Lower leg skin (tissue), 4 donors: ENCODE data around the gene GRXCR2. TPM values are rescaled to one million over a fixed set of nuclear protein-coding genes. Genes with fewer than 3 reads are reported as not detected.

ENCODE experiments used
- DNase-seq, 2 donors: peaks; one replicate each; pipeline ENCODE4 v3.0.0-alpha.2; 2019; ENCODE audit warnings: low spot score in 2 of 2
- H3K4me3 ChIP-seq: fragments of 200-600 bp; sonication (generic); 2 replicates; pipeline ENCODE4 v1.5.1; 2017; ENCODE audit warnings: mild to moderate bottlenecking, low read depth; ENCODE audit not compliant: poor library complexity, severe bottlenecking
- POLR2A ChIP-seq, 2 donors: fragments of 450-650 bp; IDR thresholded peaks; one replicate each; pipeline ENCODE4 v1.6.1; 2016 to 2017; ENCODE audit warnings: antibody characterized with exemption in 2 of 2, mild to moderate bottlenecking in 1 of 2, moderate library complexity in 1 of 2
- WGBS, 2 donors: methylation state at CpG; one replicate each; pipeline ENCODE4 v1.1.5; 2018; 5-methylcytosine and 5-hydroxymethylcytosine counted together
- intact Hi-C: fragments of 100-400 bp; cut with DNase I; formaldehyde crosslinking; loops from one replicate; pipeline ENCODE4 v1.15.0; 2023; ENCODE audit warnings: low total_unique reads
- total RNA-seq, 4 donors: library from RNA; depleted of rRNA; stranded (reverse); fragments of >200 nt; gene quantifications; one replicate each; pipeline ENCODE4 v1.1.0, GENCODE V29; 2016
- TF ChIP-seq, protein P1 (sequence below), 3 donors: fragments of 450-650 bp; IDR thresholded peaks; one replicate each; pipeline ENCODE4 v1.5.1; 2016; ENCODE audit warnings: antibody characterized with exemption in 3 of 3, mild to moderate bottlenecking in 3 of 3, moderate library complexity in 2 of 3

GRXCR2 gene
- total RNA-seq, 4 donors from 2014 or later, result 0.46 to 0.69 (median 0.65) TPM; not detected in 1

DNA sequence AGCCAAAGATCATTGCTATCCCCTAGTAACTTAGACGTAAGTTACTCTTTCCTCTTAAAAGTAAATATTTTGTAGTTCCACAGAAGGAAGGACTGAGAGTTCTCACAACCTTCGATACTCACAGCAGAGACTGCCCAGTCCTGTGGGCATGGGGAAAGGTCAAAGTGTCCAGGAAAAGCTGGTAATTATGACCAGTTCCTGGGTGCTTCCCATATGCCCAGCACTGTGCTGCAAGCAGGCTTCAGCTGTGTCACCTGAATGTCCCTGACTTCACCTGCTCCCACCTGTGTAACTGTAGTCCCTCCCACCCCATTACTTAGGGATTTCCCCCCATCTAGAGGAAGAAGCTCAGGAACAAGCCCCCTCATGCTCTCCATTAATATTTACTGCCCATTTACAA, 45.6 kb upstream of the GRXCR2 start:
- H3K4me3 ChIP-seq, result no peak overlapping the region
- intact Hi-C loops, result no loop called here
- WGBS, 2 donors, result 85 to 89% methylated on average over 2 of the region's 2 CpGs
- no peak for DNase-seq
- TF ChIP-seq, protein P1, sequence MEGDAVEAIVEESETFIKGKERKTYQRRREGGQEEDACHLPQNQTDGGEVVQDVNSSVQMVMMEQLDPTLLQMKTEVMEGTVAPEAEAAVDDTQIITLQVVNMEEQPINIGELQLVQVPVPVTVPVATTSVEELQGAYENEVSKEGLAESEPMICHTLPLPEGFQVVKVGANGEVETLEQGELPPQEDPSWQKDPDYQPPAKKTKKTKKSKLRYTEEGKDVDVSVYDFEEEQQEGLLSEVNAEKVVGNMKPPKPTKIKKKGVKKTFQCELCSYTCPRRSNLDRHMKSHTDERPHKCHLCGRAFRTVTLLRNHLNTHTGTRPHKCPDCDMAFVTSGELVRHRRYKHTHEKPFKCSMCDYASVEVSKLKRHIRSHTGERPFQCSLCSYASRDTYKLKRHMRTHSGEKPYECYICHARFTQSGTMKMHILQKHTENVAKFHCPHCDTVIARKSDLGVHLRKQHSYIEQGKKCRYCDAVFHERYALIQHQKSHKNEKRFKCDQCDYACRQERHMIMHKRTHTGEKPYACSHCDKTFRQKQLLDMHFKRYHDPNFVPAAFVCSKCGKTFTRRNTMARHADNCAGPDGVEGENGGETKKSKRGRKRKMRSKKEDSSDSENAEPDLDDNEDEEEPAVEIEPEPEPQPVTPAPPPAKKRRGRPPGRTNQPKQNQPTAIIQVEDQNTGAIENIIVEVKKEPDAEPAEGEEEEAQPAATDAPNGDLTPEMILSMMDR (IDR thresholded peaks at IDR 0.05), result no peak
- TF ChIP-seq POLR2A (IDR thresholded peaks at IDR 0.05), result no peak

DNA sequence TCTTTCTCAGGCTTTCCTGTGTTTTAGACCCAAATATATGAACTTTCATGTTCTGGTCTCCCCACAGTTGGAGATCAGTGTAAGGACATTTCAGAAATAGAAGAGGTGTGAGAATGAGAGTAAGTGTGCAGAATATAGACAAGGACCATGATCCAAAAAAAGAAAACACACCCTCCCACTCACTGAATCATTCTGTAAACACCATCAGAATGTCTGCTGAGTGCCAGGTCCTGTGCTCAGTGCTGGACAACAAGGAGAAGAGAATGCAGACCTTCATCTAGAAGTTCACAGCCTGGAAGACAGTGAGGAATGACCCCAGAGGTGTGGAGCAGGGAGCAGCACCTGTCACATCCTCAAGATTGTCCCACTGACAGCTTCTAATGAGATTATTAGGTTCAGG, 44.5 kb upstream of the GRXCR2 start:
- intact Hi-C loops, result no loop called here
- no peak overlapping the region for H3K4me3 ChIP-seq
- no peak for DNase-seq
- TF ChIP-seq POLR2A (IDR thresholded peaks at IDR 0.05), result no peak
- TF ChIP-seq, protein P1 (IDR thresholded peaks at IDR 0.05), result no peak

DNA sequence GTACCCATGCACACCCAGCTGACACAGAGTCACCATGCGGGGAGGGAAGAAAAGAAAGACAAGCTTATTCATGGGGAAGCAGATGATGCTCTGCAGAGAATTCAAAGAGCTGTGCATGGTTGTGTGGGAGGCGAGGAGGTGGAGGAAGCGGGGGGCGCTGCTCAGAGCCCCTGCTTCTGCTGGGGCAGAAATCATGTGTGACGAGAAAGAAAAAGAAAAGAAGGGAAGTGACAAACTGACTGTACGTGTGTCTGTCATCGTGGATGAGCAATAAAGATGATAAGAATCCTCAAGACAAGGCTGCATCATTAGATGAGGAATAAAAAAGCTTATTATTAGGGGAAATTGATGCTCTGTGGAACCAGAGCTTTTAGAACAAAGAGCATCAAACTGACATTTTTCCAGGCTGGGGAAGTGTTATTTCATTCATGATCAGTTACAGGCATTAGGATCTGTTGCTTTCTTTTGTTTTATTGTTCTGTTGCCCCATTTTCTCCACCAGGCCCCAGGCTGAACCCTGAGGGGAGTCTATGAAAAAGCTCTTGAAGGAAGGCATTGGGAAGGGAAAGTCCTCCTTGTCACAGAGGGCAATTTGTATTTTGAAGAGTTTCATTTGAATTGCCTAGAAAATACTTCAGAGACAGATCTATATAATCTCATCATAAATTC, 43.3 kb upstream of the GRXCR2 start:
- 81 to 88% methylated on average over 7 of the region's 7 CpGs for WGBS, 2 donors
- TF ChIP-seq, protein P1 (IDR thresholded peaks at IDR 0.05), result no peak
- no peak for TF ChIP-seq POLR2A (IDR thresholded peaks at IDR 0.05)
- intact Hi-C loops, result no loop called here
- DNase-seq, result no peak
- no peak overlapping the region for H3K4me3 ChIP-seq

DNA sequence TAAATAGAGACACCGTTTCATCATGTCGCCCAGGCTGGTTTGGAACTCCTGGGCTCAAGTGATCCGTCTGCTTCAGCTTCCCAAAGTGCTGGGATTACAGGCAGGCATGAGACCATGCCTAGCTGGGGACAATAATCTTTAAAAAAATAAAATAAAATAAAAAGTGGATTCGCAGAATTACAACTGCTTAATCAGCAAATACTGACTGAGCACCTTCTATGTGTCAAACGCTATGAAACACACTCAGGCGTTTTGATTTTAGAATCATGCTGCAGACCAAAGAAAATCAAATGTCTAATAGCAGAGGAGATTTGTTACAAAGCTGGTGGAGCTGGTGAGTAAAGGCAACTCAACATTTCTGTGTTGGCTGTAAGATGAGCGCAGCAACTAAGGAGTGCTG, 40.9 kb upstream of the GRXCR2 start:
- no peak for TF ChIP-seq POLR2A (IDR thresholded peaks at IDR 0.05)
- TF ChIP-seq, protein P1 (IDR thresholded peaks at IDR 0.05), result no peak
- intact Hi-C loops, result loop anchor here (5.0 kb wide), 1 partner anchor 46 kb away; no protein-coding TSS in a partner anchor
- no peak overlapping the region for H3K4me3 ChIP-seq
- no peak for DNase-seq
- WGBS, 2 donors, result 93% methylated on average over 7 of the region's 7 CpGs

DNA sequence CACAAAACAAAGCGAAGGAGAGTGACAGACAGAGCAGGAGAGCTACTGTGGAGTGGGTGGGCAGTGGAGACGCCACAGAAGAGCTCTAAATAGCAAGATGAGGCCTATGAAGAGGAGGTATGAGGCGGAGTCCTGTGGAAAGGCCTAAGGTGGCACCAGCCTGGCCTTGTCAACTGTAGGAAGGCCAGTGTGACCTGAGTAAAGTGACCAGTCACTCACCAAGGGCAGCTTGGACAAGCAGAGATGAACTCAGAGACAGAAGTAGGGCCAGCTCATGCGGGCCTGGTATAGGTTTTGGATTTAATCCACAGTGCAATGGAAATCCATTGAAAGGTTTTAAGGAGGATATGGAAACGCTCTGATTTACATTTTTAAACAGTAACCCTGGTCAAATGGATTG, 39.8 kb upstream of the GRXCR2 start:
- intact Hi-C loops, result loop anchor here (5.0 kb wide), 1 partner anchor 45 kb away; no protein-coding TSS in a partner anchor
- no peak for DNase-seq
- WGBS, 2 donors, result 91 to 96% methylated on average over 5 of the region's 5 CpGs

More for the DNA sequence above, 39.8 kb upstream of the GRXCR2 start:
- H3K4me3 ChIP-seq, result no peak overlapping the region
- TF ChIP-seq POLR2A (IDR thresholded peaks at IDR 0.05), result no peak
- TF ChIP-seq, protein P1 (IDR thresholded peaks at IDR 0.05), result no peak
